Thyroid gland (tissue), 4 donors: ENCODE data around the gene BOLA2B.
"Not testable (repeated sequence)": the region's sequence is repeated elsewhere in the genome, so short reads cannot be mapped to it uniquely, and the experiment has no call there.

Experiments used
- POLR2A ChIP-seq, 2 donors: fragments of 450-650 bp; IDR thresholded peaks; one replicate each; pipeline ENCODE4 v1.6.1; 2017; ENCODE audit warnings: antibody characterized with exemption in 2 of 2, mild to moderate bottlenecking in 2 of 2, moderate library complexity in 1 of 2
- TF ChIP-seq, protein P1 (sequence below), 6 experiments: fragments of 200-600 bp in 3 of 6; fragments of 450-650 bp in 3 of 6; sonication (generic) in 3 of 6; IDR thresholded peaks; one replicate each; pipeline ENCODE4 v1.5.1; 2016 to 2019; ENCODE audit warnings: antibody characterized with exemption in 6 of 6, mild to moderate bottlenecking in 2 of 6, inconsistent platforms in 1 of 6, moderate library complexity in 1 of 6

DNA sequence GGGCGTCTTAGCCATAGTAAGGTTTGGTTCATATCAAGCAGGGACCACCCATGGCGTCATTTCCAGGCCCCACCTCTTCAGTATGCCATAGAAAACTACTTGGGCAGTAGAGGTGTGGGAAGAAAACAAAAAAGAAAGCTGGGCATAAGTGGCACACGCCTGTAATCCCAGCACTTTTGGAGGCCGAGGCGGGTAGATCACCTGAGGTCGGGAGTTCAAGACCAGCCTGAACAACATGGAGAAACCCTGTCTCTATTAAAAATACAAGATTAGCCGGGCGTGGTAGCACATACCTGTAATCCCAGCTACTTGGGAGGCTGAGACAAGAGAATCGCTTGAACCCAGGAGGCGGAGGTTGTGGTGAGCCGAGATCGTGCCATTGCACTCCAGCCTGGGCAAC lies 2.3 kb downstream of the BOLA2B start:
- TF ChIP-seq, protein P1, sequence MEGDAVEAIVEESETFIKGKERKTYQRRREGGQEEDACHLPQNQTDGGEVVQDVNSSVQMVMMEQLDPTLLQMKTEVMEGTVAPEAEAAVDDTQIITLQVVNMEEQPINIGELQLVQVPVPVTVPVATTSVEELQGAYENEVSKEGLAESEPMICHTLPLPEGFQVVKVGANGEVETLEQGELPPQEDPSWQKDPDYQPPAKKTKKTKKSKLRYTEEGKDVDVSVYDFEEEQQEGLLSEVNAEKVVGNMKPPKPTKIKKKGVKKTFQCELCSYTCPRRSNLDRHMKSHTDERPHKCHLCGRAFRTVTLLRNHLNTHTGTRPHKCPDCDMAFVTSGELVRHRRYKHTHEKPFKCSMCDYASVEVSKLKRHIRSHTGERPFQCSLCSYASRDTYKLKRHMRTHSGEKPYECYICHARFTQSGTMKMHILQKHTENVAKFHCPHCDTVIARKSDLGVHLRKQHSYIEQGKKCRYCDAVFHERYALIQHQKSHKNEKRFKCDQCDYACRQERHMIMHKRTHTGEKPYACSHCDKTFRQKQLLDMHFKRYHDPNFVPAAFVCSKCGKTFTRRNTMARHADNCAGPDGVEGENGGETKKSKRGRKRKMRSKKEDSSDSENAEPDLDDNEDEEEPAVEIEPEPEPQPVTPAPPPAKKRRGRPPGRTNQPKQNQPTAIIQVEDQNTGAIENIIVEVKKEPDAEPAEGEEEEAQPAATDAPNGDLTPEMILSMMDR (IDR thresholded peaks at IDR 0.05), result not testable (repeated sequence)
- not testable (repeated sequence) for TF ChIP-seq POLR2A (IDR thresholded peaks at IDR 0.05)
